SU-DHL-6 (cell line): ENCODE measurements around the gene ARID4A.

Experiments used
- H2AFZ ChIP-seq: fragments of 200-600 bp; sonication (generic); 2 replicates; pipeline ENCODE4 v1.6.1; 2014; ENCODE audit warnings: low read depth, mild to moderate bottlenecking, moderate library complexity, mixed read lengths, antibody characterized with exemption, low read length; ENCODE audit not compliant: severe bottlenecking
- H3F3A ChIP-seq: fragments of 200-600 bp; shearing (Covaris generic); 2 replicates; pipeline ENCODE4 v1.6.0; 2016; ENCODE audit warnings: antibody characterized with exemption, mild to moderate bottlenecking; ENCODE audit not compliant: insufficient read depth
- H3K27ac ChIP-seq: fragments of 200-600 bp; sonication (generic); 2 replicates; pipeline ENCODE4 v1.5.1; 2016; ENCODE audit warnings: low read depth, mild to moderate bottlenecking, low read length, moderate library complexity, mixed read lengths
- H3K27me3 ChIP-seq: fragments of 200-600 bp; sonication (generic), shearing (Covaris generic); 2 replicates; pipeline ENCODE4 v1.6.0; 2014; ENCODE audit warnings: mild to moderate bottlenecking, low read length
- H3K36me3 ChIP-seq: fragments of 200-600 bp; sonication (generic); 2 replicates; pipeline ENCODE4 v1.6.1; 2014; ENCODE audit warnings: mild to moderate bottlenecking, low read length, mixed read lengths
- H3K4me2 ChIP-seq: fragments of 300-600, 200-600 bp; shearing (Covaris generic), sonication (generic); 2 replicates; pipeline ENCODE4 v1.6.0; 2014; ENCODE audit warnings: low read length, low read depth, mild to moderate bottlenecking; ENCODE audit not compliant: poor library complexity, severe bottlenecking
- H3K4me3 ChIP-seq: fragments of 200-600 bp; sonication (generic); 2 replicates; pipeline ENCODE4 v1.5.1; 2014; ENCODE audit warnings: antibody characterized with exemption, low read length, mild to moderate bottlenecking, mixed read lengths; ENCODE audit not compliant: insufficient read depth, poor library complexity, severe bottlenecking
- H3K79me2 ChIP-seq: fragments of 200-600 bp; sonication (generic); 2 replicates; pipeline ENCODE4 v1.6.1; 2014; ENCODE audit warnings: mild to moderate bottlenecking, low read length, moderate library complexity; ENCODE audit not compliant: insufficient read depth
- H3K9ac ChIP-seq: fragments of 200-600 bp; sonication (generic); 2 replicates; pipeline ENCODE4 v1.7.0; 2014; ENCODE audit warnings: mild to moderate bottlenecking, low read length
- H3K9me2 ChIP-seq: fragments of 200-600 bp; sonication (generic); replicated peaks from 2 replicates; pipeline ENCODE4 v1.6.1; 2014; ENCODE audit warnings: low read length; ENCODE audit not compliant: insufficient read depth
- H3K9me3 ChIP-seq: fragments of 200-600 bp; sonication (generic); 2 replicates; pipeline ENCODE4 v1.6.1; 2014; ENCODE audit warnings: low read length, mixed read lengths; ENCODE audit not compliant: insufficient read depth
- H4K20me1 ChIP-seq: fragments of 200-600 bp; sonication (generic); 2 replicates; pipeline ENCODE4 v1.6.1; 2014; ENCODE audit warnings: low read depth, mild to moderate bottlenecking, antibody characterized with exemption, low read length, moderate library complexity, mixed read lengths
- EZH2phosphoT487 ChIP-seq: fragments of 200-600 bp; sonication (generic), shearing (Covaris generic); conservative IDR thresholded peaks from 2 replicates; pipeline ENCODE4 v1.6.1; 2018; ENCODE audit warnings: mild to moderate bottlenecking, antibody characterized with exemption, low read length, moderate library complexity, mixed read lengths
- TF ChIP-seq, protein P1 (sequence below): fragments of 200-600 bp; sonication (generic); IDR thresholded peaks from one replicate; pipeline ENCODE4 v1.5.1; 2017; ENCODE audit warnings: antibody characterized with exemption, mild to moderate bottlenecking, low read length, moderate library complexity; ENCODE audit not compliant: insufficient read depth, poor library complexity, severe bottlenecking

ARID4A gene

DNA sequence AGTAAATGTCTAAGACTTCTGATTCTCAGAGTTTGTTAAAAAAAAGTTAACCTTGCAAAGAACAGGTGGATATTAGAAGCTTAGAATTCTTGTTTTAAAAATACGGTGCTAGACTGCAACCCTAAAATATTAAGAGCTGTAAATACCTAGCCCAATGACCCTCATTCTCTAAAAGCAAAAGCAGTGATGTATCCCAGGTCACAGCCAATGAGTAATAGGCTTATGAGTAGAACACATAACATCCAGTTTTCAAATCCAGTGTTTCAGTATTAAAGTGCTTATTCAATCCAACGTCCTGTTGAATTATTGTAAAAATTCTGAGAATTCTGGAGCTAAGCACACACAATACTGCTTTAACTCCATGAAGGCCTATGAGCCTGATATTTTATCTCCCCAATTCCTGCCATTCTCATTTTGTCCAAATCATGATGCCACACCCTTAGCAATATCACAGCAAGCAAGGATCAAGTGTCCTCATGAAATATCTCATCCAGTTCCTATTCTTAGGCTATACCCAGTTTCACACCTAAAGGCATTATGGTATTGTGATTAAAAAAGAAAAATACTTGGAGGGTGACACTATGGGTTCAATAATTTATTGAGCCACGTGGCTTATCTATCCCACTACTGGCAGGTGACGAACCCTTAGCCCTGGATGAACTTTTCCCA is 15.3 kb upstream of the ARID4A start:
- no peaks in the 10 kb centered on the region for H4K20me1 ChIP-seq
- H3K9ac ChIP-seq: no peak overlapping the region
- H3K27ac ChIP-seq: no peak overlapping the region
- H3K36me3 ChIP-seq: peaks cover 60% of the 10 kb centered on the region
- no peaks in the 10 kb centered on the region for H3K27me3 ChIP-seq
- no peak overlapping the region for H3K4me2 ChIP-seq
- H3F3A ChIP-seq: peaks cover 13% of the 10 kb centered on the region
- no peaks in the 10 kb centered on the region for H3K9me3 ChIP-seq
- peaks cover 96% of the 10 kb centered on the region for H3K79me2 ChIP-seq
- TF ChIP-seq, protein P1, sequence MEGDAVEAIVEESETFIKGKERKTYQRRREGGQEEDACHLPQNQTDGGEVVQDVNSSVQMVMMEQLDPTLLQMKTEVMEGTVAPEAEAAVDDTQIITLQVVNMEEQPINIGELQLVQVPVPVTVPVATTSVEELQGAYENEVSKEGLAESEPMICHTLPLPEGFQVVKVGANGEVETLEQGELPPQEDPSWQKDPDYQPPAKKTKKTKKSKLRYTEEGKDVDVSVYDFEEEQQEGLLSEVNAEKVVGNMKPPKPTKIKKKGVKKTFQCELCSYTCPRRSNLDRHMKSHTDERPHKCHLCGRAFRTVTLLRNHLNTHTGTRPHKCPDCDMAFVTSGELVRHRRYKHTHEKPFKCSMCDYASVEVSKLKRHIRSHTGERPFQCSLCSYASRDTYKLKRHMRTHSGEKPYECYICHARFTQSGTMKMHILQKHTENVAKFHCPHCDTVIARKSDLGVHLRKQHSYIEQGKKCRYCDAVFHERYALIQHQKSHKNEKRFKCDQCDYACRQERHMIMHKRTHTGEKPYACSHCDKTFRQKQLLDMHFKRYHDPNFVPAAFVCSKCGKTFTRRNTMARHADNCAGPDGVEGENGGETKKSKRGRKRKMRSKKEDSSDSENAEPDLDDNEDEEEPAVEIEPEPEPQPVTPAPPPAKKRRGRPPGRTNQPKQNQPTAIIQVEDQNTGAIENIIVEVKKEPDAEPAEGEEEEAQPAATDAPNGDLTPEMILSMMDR: no peak
- TF ChIP-seq EZH2phosphoT487: no peak
- no peak overlapping the region for H3K4me3 ChIP-seq
- no peak overlapping the region for H2AFZ ChIP-seq
- no peaks in the 10 kb centered on the region for H3K9me2 ChIP-seq

DNA sequence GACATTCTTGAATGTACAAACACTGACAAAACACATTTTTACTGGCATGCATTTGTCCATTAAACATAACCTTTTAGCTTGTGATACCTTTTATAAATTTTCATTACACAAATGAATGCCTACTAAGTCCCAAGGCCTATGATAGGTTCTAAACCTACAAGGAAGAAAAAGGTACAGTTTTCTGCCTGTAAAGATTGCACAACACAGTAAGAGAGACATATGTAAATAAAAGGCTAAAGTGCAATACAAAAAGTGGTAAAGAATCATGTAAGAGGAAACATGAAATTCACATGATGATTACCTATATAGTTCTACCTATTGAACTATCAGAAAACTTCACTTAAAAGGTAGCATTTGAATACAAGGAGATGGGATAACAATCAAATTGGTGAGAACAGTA is 14.6 kb upstream of the ARID4A start:
- peaks cover 61% of the 10 kb centered on the region for H3K36me3 ChIP-seq
- H4K20me1 ChIP-seq: peaks cover 1% of the 10 kb centered on the region; the same call in 1 of the 2 replicates
- peaks cover 13% of the 10 kb centered on the region for H3F3A ChIP-seq

DNA sequence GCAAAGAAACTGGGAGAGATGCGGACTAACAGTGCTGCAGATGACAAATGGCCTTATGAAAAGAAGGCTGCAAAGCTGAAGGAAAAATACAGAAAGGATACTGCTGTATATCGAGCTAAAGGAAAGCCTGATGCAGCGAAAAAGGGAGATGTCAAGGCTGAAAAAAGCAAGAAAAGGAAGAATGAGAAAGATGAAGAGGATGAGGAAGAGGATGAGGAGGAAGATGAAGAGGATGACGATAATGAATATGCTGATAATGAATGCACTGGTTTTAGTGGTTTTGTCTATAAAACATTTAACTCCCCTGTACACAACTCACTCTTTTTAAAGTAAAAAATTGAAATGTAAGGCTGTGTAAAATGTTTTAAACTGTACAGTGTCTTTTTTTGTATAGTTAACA is 13.2 kb upstream of the ARID4A start:
- H3F3A ChIP-seq: peaks cover 13% of the 10 kb centered on the region
- peaks cover 66% of the 10 kb centered on the region for H3K36me3 ChIP-seq
- peaks cover 6% of the 10 kb centered on the region; the same call in 1 of the 2 replicates for H4K20me1 ChIP-seq
- peaks cover 96% of the 10 kb centered on the region for H3K79me2 ChIP-seq
- no peak overlapping the region for H3K27ac ChIP-seq
- no peaks in the 10 kb centered on the region for H3K9me3 ChIP-seq
- H3K9me2 ChIP-seq: no peaks in the 10 kb centered on the region
- H3K4me3 ChIP-seq: no peak overlapping the region
- no peak overlapping the region for H2AFZ ChIP-seq
- no peak overlapping the region for H3K4me2 ChIP-seq
- H3K27me3 ChIP-seq: no peaks in the 10 kb centered on the region
- no peak overlapping the region for H3K9ac ChIP-seq
- no peak for TF ChIP-seq EZH2phosphoT487
- TF ChIP-seq, protein P1: no peak

More for the DNA sequence above, 14.6 kb upstream of the ARID4A start:
- Histone ChIP-seq H3K4me2 (no peak overlapping the region), H3K9me3 (no peaks in the 10 kb centered on the region), H3K79me2 (peaks cover 96% of the 10 kb centered on the region), H3K4me3 (no peak overlapping the region), H2AFZ (no peak overlapping the region), H3K27ac (no peak overlapping the region), H3K27me3 (no peaks in the 10 kb centered on the region), H3K9ac (no peak overlapping the region), H3K9me2 (no peaks in the 10 kb centered on the region)
- no peak for TF ChIP-seq EZH2phosphoT487
- TF ChIP-seq, protein P1: no peak
